Astrocyte of the cerebellum (primary cell): ENCODE measurements around the gene HSF5.
"Not testable (repeated sequence)": the region's sequence is repeated elsewhere in the genome, so short reads cannot be mapped to it uniquely, and the experiment has no call there.

Experiments used
- DNase-seq: peaks from one replicate; pipeline ENCODE4 v3.0.0-alpha.2; 2011; ENCODE audit warnings: low read depth
- H3K4me3 ChIP-seq: 2 replicates; pipeline ENCODE4 v1.5.1; 2011; ENCODE audit warnings: mild to moderate bottlenecking, low read depth, low read length, moderate library complexity
- in situ Hi-C: cut with HindIII; loops from 2 replicates; pipeline ENCODE4 v1.10.0; 2017; ENCODE audit warnings: low sequenced_read_pairs
- TF ChIP-seq, protein P1 (sequence below): IDR thresholded peaks from 2 replicates; pipeline ENCODE4 v1.5.1; 2012; ENCODE audit warnings: low read length, low read depth, moderate library complexity, mild to moderate bottlenecking; ENCODE audit errors: missing control alignments

The HSF5 gene

GRCh38 chr17:58492238-58493121 lies 4.3 kb upstream of the HSF5 start:
- no peak overlapping the region for H3K4me3 ChIP-seq
- in situ Hi-C loops = no loop called here
- no peak for DNase-seq
- TF ChIP-seq, protein P1, sequence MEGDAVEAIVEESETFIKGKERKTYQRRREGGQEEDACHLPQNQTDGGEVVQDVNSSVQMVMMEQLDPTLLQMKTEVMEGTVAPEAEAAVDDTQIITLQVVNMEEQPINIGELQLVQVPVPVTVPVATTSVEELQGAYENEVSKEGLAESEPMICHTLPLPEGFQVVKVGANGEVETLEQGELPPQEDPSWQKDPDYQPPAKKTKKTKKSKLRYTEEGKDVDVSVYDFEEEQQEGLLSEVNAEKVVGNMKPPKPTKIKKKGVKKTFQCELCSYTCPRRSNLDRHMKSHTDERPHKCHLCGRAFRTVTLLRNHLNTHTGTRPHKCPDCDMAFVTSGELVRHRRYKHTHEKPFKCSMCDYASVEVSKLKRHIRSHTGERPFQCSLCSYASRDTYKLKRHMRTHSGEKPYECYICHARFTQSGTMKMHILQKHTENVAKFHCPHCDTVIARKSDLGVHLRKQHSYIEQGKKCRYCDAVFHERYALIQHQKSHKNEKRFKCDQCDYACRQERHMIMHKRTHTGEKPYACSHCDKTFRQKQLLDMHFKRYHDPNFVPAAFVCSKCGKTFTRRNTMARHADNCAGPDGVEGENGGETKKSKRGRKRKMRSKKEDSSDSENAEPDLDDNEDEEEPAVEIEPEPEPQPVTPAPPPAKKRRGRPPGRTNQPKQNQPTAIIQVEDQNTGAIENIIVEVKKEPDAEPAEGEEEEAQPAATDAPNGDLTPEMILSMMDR = no peak

GRCh38 chr17:58491510-58492045 lies 3.4 kb upstream of the HSF5 start:
- TF ChIP-seq, protein P1 = no peak
- DNase-seq = no peak
- H3K4me3 ChIP-seq = no peak overlapping the region
- in situ Hi-C loops = no loop called here

GRCh38 chr17:58488428-58488890 lies 251 bp upstream of the HSF5 start:
- in situ Hi-C loops = no loop called here
- no peak for DNase-seq
- TF ChIP-seq, protein P1 = no peak
- no peak overlapping the region for H3K4me3 ChIP-seq

GRCh38 chr17:58484600-58484999 lies 3.6 kb downstream of the HSF5 start:
- in situ Hi-C loops = no loop called here
- H3K4me3 ChIP-seq = no peak overlapping the region
- no peak for DNase-seq
- TF ChIP-seq, protein P1 = no peak

- H3K4me3 ChIP-seq, DNase-seq, in situ Hi-C loops: not testable (repeated sequence)
These were observed 6.4 kb downstream of the HSF5 start for GRCh38 chr17:58481798-58482197.

DNA sequence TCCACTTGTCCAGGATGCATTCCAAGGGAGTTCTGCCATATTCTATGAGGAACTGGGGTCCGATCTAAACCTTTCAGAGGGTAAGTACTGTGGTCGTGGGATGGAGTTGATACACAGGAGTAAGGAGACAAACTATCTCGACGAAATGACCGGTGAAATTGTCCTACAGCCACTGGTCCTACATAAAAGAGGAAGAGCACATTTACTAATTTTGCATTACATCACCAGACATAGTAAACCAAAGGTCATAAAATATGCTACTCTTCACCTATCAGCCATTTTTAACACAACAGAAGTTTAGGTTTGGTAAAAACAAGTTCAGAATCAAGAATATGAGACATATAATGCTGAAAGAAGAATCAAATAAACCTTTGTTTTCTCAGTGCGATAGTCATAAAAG lies 8.1 kb downstream of the HSF5 start:
- in situ Hi-C loops = no loop called here
- TF ChIP-seq, protein P1 = no peak
- no peak overlapping the region for H3K4me3 ChIP-seq
- no peak for DNase-seq

GRCh38 chr17:58476812-58477211 lies 11.4 kb downstream of the HSF5 start:
- TF ChIP-seq, protein P1 = no peak

More at GRCh38 chr17:58476812-58477211, 11.4 kb downstream of the HSF5 start:
- no peak overlapping the region for H3K4me3 ChIP-seq
- in situ Hi-C loops = no loop called here
- DNase-seq = no peak
